Mucosa of rectum (tissue), 2 donors: Measurements from ENCODE around the gene CPB2.

ENCODE experiments used
- H3K27ac ChIP-seq, 2 donors: one replicate each; pipeline ENCODE4 v1.7.0; 2013; ENCODE audit warnings: inconsistent platforms in 2 of 2, low read depth in 2 of 2, low read length in 2 of 2
- H3K27me3 ChIP-seq, 2 donors: one replicate each; pipeline ENCODE4 v1.7.0; 2013; ENCODE audit warnings: low read length in 2 of 2; ENCODE audit not compliant: control insufficient read depth in 2 of 2, insufficient read depth in 2 of 2
- H3K36me3 ChIP-seq, 2 donors: one replicate each; pipeline ENCODE4 v1.7.0; 2013; ENCODE audit warnings: low read length in 2 of 2; ENCODE audit not compliant: control insufficient read depth in 2 of 2, insufficient read depth in 2 of 2
- H3K4me1 ChIP-seq, 2 donors: one replicate each; pipeline ENCODE4 v1.7.0; 2013; ENCODE audit warnings: low read length in 2 of 2, mild to moderate bottlenecking in 1 of 2; ENCODE audit not compliant: control insufficient read depth in 2 of 2, insufficient read depth in 2 of 2
- H3K4me3 ChIP-seq, 2 donors: one replicate each; pipeline ENCODE4 v1.7.0; 2013; ENCODE audit warnings: low read length in 2 of 2
- H3K9ac ChIP-seq, 2 donors: one replicate each; pipeline ENCODE4 v1.7.0; 2013; ENCODE audit warnings: low read length in 2 of 2, low read depth in 1 of 2, mild to moderate bottlenecking in 1 of 2
- H3K9me3 ChIP-seq, 2 donors: one replicate each; pipeline ENCODE4 v1.7.0; 2013; ENCODE audit warnings: low read length in 2 of 2; ENCODE audit not compliant: control insufficient read depth in 2 of 2
- donor health status: healthy.
- donor health status: Normal muscosa, but diverticular disease.

The CPB2 gene

GRCh38 chr13:46116653-46117502 is 12.0 kb upstream of the CPB2 start:
- no peaks in the 10 kb centered on the region for H3K36me3 ChIP-seq

GRCh38 chr13:46114613-46115012 is 9.8 kb upstream of the CPB2 start:
- no peaks in the 10 kb centered on the region for H3K9me3 ChIP-seq
- no peaks in the 10 kb centered on the region for H3K4me1 ChIP-seq
- H3K27ac ChIP-seq, result no peak overlapping the region
- no peak overlapping the region for H3K9ac ChIP-seq
- peaks cover 2 to 3% of the 10 kb centered on the region in 2 donors for H3K27me3 ChIP-seq
- no peaks in the 10 kb centered on the region for H3K36me3 ChIP-seq
- H3K4me3 ChIP-seq, result no peak overlapping the region

More at GRCh38 chr13:46116653-46117502, 12.0 kb upstream of the CPB2 start:
- no peaks in the 10 kb centered on the region for H3K27me3 ChIP-seq
- no peak overlapping the region for H3K9ac ChIP-seq
- H3K4me1 ChIP-seq, result no peaks in the 10 kb centered on the region
- no peak overlapping the region for H3K4me3 ChIP-seq
- no peaks in the 10 kb centered on the region for H3K9me3 ChIP-seq
- H3K27ac ChIP-seq, result no peak overlapping the region

- Histone ChIP-seq H3K9me3 (no peaks in the 10 kb centered on the region), H3K36me3 (no peaks in the 10 kb centered on the region), H3K9ac (no peak overlapping the region), H3K27me3 (peaks cover 2 to 3% of the 10 kb centered on the region in 2 donors), H3K4me3 (no peak overlapping the region), H3K27ac (no peak overlapping the region), H3K4me1 (no peaks in the 10 kb centered on the region)
Measured at GRCh38 chr13:46113596-46113995, 8.8 kb upstream of the CPB2 start.

- no peaks in the 10 kb centered on the region for H3K4me1 ChIP-seq
- no peak overlapping the region for H3K4me3 ChIP-seq
- H3K27ac ChIP-seq, result no peak overlapping the region
- H3K36me3 ChIP-seq, result no peaks in the 10 kb centered on the region
- no peaks in the 10 kb centered on the region for H3K9me3 ChIP-seq
- no peak overlapping the region for H3K9ac ChIP-seq
- H3K27me3 ChIP-seq, result peaks cover 2 to 3% of the 10 kb centered on the region in 2 donors
Measured at GRCh38 chr13:46111151-46111550, 6.3 kb upstream of the CPB2 start.

- H3K4me3 ChIP-seq, result no peak overlapping the region
- H3K4me1 ChIP-seq, result no peaks in the 10 kb centered on the region
- peaks cover 3 to 4% of the 10 kb centered on the region in 2 donors for H3K27me3 ChIP-seq
- no peaks in the 10 kb centered on the region for H3K9me3 ChIP-seq
- no peaks in the 10 kb centered on the region for H3K36me3 ChIP-seq
- H3K27ac ChIP-seq, result no peak overlapping the region
- H3K9ac ChIP-seq, result no peak overlapping the region
Measured at GRCh38 chr13:46109451-46109850, 4.6 kb upstream of the CPB2 start.

- no peaks in the 10 kb centered on the region for H3K9me3 ChIP-seq
- no peaks in the 10 kb centered on the region for H3K36me3 ChIP-seq
- H3K27me3 ChIP-seq, result peaks cover 3 to 4% of the 10 kb centered on the region in 2 donors
- no peaks in the 10 kb centered on the region for H3K4me1 ChIP-seq
- no peak overlapping the region for H3K9ac ChIP-seq
- no peak overlapping the region for H3K27ac ChIP-seq
- no peak overlapping the region for H3K4me3 ChIP-seq
Measured at GRCh38 chr13:46106839-46107371, 2.1 kb upstream of the CPB2 start.

- Histone ChIP-seq H3K9ac (no peak overlapping the region), H3K4me3 (no peak overlapping the region), H3K9me3 (no peaks in the 10 kb centered on the region), H3K4me1 (no peaks in the 10 kb centered on the region), H3K36me3 (no peaks in the 10 kb centered on the region), H3K27me3 (peaks cover 0 to 2% of the 10 kb centered on the region in 2 donors), H3K27ac (no peak overlapping the region)
Measured at GRCh38 chr13:46103037-46103436, 1.8 kb downstream of the CPB2 start.

- H3K4me3 ChIP-seq, result no peak overlapping the region
- H3K9me3 ChIP-seq, result no peaks in the 10 kb centered on the region
- no peak overlapping the region for H3K27ac ChIP-seq
- no peaks in the 10 kb centered on the region for H3K36me3 ChIP-seq
- no peaks in the 10 kb centered on the region for H3K4me1 ChIP-seq
- H3K27me3 ChIP-seq, result peaks cover 0 to 2% of the 10 kb centered on the region in 2 donors
- H3K9ac ChIP-seq, result no peak overlapping the region
Measured at GRCh38 chr13:46102255-46102605, 2.6 kb downstream of the CPB2 start.

- Histone ChIP-seq H3K27ac (no peak overlapping the region), H3K9me3 (no peaks in the 10 kb centered on the region), H3K4me3 (no peak overlapping the region), H3K9ac (no peak overlapping the region), H3K4me1 (no peaks in the 10 kb centered on the region), H3K27me3 (peaks cover 0 to 2% of the 10 kb centered on the region in 2 donors), H3K36me3 (no peaks in the 10 kb centered on the region)
Measured at GRCh38 chr13:46101484-46102254, 3.2 kb downstream of the CPB2 start.

GRCh38 chr13:46101002-46101401 is 3.8 kb downstream of the CPB2 start:
- no peak overlapping the region for H3K27ac ChIP-seq
- peaks cover 0 to 2% of the 10 kb centered on the region in 2 donors for H3K27me3 ChIP-seq
- no peak overlapping the region for H3K9ac ChIP-seq
- H3K4me1 ChIP-seq, result no peaks in the 10 kb centered on the region
- H3K36me3 ChIP-seq, result no peaks in the 10 kb centered on the region
- H3K4me3 ChIP-seq, result no peak overlapping the region
- H3K9me3 ChIP-seq, result no peaks in the 10 kb centered on the region
